HCT116 (cell line): ENCODE data around the gene TET2. TPM values are rescaled to one million over a fixed set of nuclear protein-coding genes. Genes with fewer than 3 reads are reported as not detected.

Experiments used
- ATAC-seq: fragments of 200-7000 bp; cut with Tn5 transposase; 2 replicates; pipeline ENCODE4 v1.9.1; 2020; ENCODE audit warnings: mild to moderate bottlenecking, moderate library complexity
- BruUV-seq: library from RNA; stranded (reverse); fragments of 400-500 nt; replicated peaks from 2 replicates; lab custom pipeline; 2021; lab: Mats Ljungman, UMichigan
- CTCF ChIA-PET: fragments of 300-600 bp; sonication (Branson Sonifier 250); formaldehyde crosslinking; loops from one replicate; lab custom pipeline; 2021; ENCODE audit warnings: antibody characterized with exemption; lab: Charles Lee
- POLR2A ChIA-PET: fragments of 300-600, 350-600 bp; sonication (Branson Sonifier 250); formaldehyde crosslinking; loops from one replicate; lab custom pipeline; 2021; ENCODE audit warnings: antibody characterized with exemption; lab: Charles Lee
- RAD21 ChIA-PET, 2 experiments: fragments of 300-600 bp; sonication (Branson Sonifier 250); formaldehyde crosslinking; loops; one replicate each; lab custom pipeline; 2023; ENCODE audit warnings: low total read pairs in 2 of 2; ENCODE audit not compliant: uncharacterized antibody in 2 of 2, unreplicated experiment in 2 of 2, low non-redundant PET in 1 of 2; lab: Charles Lee
- DNase-seq: peaks from one replicate; pipeline ENCODE4 v3.0.0-alpha.2; 2010; ENCODE audit warnings: low read depth, low spot score
- H2AFZ ChIP-seq: fragments of 200-600 bp; shearing (Covaris generic), sonication (generic); 2 replicates; pipeline ENCODE4 v1.6.1; 2017; ENCODE audit warnings: low read depth, mixed run types, mixed read lengths, antibody characterized with exemption, low read length; ENCODE audit not compliant: poor library complexity, severe bottlenecking
- H3K27ac ChIP-seq: 2 replicates; pipeline ENCODE4 v1.5.1; 2012; ENCODE audit warnings: low read depth, low read length
- H3K27me3 ChIP-seq: fragments of 200-600 bp; sonication (generic); 2 replicates; pipeline ENCODE4 v1.6.1; 2016; ENCODE audit warnings: mixed run types, low read length, mixed read lengths; ENCODE audit not compliant: insufficient read depth
- H3K36me3 ChIP-seq, 2 experiments: fragments of 200-500 bp in 1 of 2; fragments of 200-600 bp in 1 of 2; sonication (Bioruptor generic) in 1 of 2; sonication (generic) in 1 of 2; 2 replicates each; pipeline versions ENCODE4 v1.5.1 to v1.6.1; 2014 to 2016; ENCODE audit warnings: low read length in 2 of 2, inconsistent platforms in 1 of 2, mixed read lengths in 1 of 2, mixed run types in 1 of 2; ENCODE audit not compliant: insufficient read depth in 2 of 2, control insufficient read depth in 1 of 2
- H3K4me1 ChIP-seq, 2 experiments: fragments of 200-600 bp in 1 of 2; sonication (generic) in 1 of 2; 2 replicates each; pipeline versions ENCODE4 v1.5.1 to v1.6.1; 2012 to 2017; ENCODE audit warnings: low read length in 2 of 2, inconsistent platforms in 1 of 2, mild to moderate bottlenecking in 1 of 2, mixed read lengths in 1 of 2, mixed run types in 1 of 2, moderate library complexity in 1 of 2; ENCODE audit not compliant: insufficient read depth in 2 of 2, control insufficient read depth in 1 of 2
- H3K4me2 ChIP-seq: fragments of 200-600 bp; sonication (generic); 2 replicates; pipeline ENCODE4 v1.6.1; 2017; ENCODE audit warnings: mixed run types, low read length, mixed read lengths
- H3K4me3 ChIP-seq, 2 experiments: fragments of 200-600 bp in 1 of 2; sonication (generic) in 1 of 2; replicated peaks in 1 of 2; 2 replicates each; pipeline ENCODE4 v1.5.1; 2011 to 2016; ENCODE audit warnings: low read length in 2 of 2, control low read depth in 1 of 2, low read depth in 1 of 2, mild to moderate bottlenecking in 1 of 2, mixed read lengths in 1 of 2, mixed run types in 1 of 2
- H3K79me2 ChIP-seq: fragments of 200-600 bp; sonication (generic); 2 replicates; pipeline ENCODE4 v1.6.1; 2017; ENCODE audit warnings: mild to moderate bottlenecking, mixed run types, low read length, moderate library complexity, mixed read lengths; ENCODE audit not compliant: insufficient read depth
- H3K9ac ChIP-seq: fragments of 200-600 bp; sonication (generic); 2 replicates; pipeline ENCODE4 v1.6.1; 2016; ENCODE audit warnings: low read length, mixed read lengths
- H3K9me2 ChIP-seq: fragments of 200-600 bp; sonication (generic), shearing (Covaris generic); 2 replicates; pipeline ENCODE4 v1.6.1; 2017; ENCODE audit warnings: mixed run types, mild to moderate bottlenecking, moderate library complexity; ENCODE audit not compliant: insufficient read depth
- H3K9me3 ChIP-seq, 2 experiments: fragments of 200-500 bp in 1 of 2; fragments of 200-600 bp in 1 of 2; sonication (Bioruptor generic) in 1 of 2; sonication (generic) in 1 of 2; 2 replicates each; pipeline ENCODE4 v1.6.1; 2014 to 2017; ENCODE audit warnings: low read length in 2 of 2, mixed read lengths in 2 of 2, inconsistent platforms in 1 of 2, low read depth in 1 of 2, mild to moderate bottlenecking in 1 of 2, mixed run types in 1 of 2, moderate library complexity in 1 of 2; ENCODE audit not compliant: control insufficient read depth in 1 of 2, insufficient read depth in 1 of 2
- H4K20me1 ChIP-seq: fragments of 200-600 bp; sonication (generic), shearing (Covaris generic); 2 replicates; pipeline ENCODE4 v1.6.1; 2017; ENCODE audit warnings: mixed run types, mild to moderate bottlenecking, moderate library complexity; ENCODE audit not compliant: insufficient read depth
- CEBPB ChIP-seq: IDR thresholded peaks from 2 replicates; pipeline ENCODE4 v1.6.1; 2012; ENCODE audit warnings: low read depth
- POLR2A ChIP-seq: IDR thresholded peaks from 2 replicates; pipeline ENCODE4 v1.7.0; 2011; ENCODE audit warnings: borderline replicate concordance; ENCODE audit not compliant: insufficient read depth, insufficient read length; ENCODE audit errors: extremely low read depth
- SP1 ChIP-seq: IDR thresholded peaks from 2 replicates; pipeline ENCODE4 v1.6.1; 2012; ENCODE audit warnings: low read depth
- TCF7L2 ChIP-seq: IDR thresholded peaks from 2 replicates; pipeline ENCODE4 v1.7.0; 2011; ENCODE audit warnings: borderline replicate concordance, inconsistent platforms; ENCODE audit not compliant: insufficient read depth, insufficient read length; ENCODE audit errors: extremely low read depth
- ZFX ChIP-seq: fragments of 450-650 bp; IDR thresholded peaks from 2 replicates; pipeline ENCODE4 v1.6.1; 2017
- ZNF274 ChIP-seq: fragments of 200-500 bp; sonication (Bioruptor generic); IDR thresholded peaks from 2 replicates; pipeline ENCODE4 v1.6.1; 2014; ENCODE audit warnings: mild to moderate bottlenecking, low read depth, low read length, inconsistent platforms
- intact Hi-C: fragments of 100-400 bp; cut with micrococcal nuclease; formaldehyde crosslinking; loops from 2 replicates; pipeline ENCODE4 v1.10.0; 2022
- total RNA-seq: library from RNA; stranded (reverse); gene quantifications from one replicate; pipeline ENCODE4 v1.2.1, GENCODE V29; 2021; ENCODE audit not compliant: unreplicated experiment
- TF ChIP-seq, protein P1 (sequence below): IDR thresholded peaks from 2 replicates; pipeline ENCODE4 v1.6.1; 2012
- TF ChIP-seq, protein P2 (sequence below), 3 experiments: fragments of 200-600 bp in 1 of 3; sonication (generic) in 1 of 3; IDR thresholded peaks in 2 of 3; conservative IDR thresholded peaks in 1 of 3; 2 replicates each; pipeline ENCODE4 v1.5.1; 2012 to 2017; ENCODE audit warnings: low read depth in 2 of 3, low read length in 2 of 3, antibody characterized with exemption in 1 of 3, borderline replicate concordance in 1 of 3, control low read depth in 1 of 3, mild to moderate bottlenecking in 1 of 3, mixed read lengths in 1 of 3, mixed run types in 1 of 3, moderate library complexity in 1 of 3; ENCODE audit not compliant: insufficient read depth in 1 of 3
- TF ChIP-seq, protein P3 (sequence below): IDR thresholded peaks from 2 replicates; pipeline ENCODE4 v1.6.1; 2012; ENCODE audit warnings: low read depth

Gene TET2
- total RNA-seq, 1 experiment from 2014 or later = 9.7 TPM

DNA sequence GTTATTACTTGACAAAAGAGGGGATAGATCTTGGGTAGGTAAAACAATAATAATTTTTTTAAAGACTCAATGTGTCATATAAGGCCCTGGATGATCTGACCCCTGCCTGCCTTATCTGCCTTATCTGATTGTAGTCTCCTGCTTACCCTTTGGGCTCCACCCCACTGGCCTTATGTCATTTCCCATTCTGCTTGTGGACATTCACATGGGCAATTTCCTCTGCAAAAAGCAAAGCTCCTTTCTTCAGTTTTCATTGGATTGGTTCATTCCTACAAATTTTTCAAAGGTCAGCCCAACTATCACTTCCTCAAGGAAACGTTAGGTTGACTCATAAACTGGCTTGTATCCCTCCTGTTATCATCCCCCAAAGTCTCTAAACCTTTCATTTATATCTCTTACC is 15.7 kb upstream of the TET2 start:
- RAD21 ChIA-PET = no interaction called here
- TF ChIP-seq, protein P1, sequence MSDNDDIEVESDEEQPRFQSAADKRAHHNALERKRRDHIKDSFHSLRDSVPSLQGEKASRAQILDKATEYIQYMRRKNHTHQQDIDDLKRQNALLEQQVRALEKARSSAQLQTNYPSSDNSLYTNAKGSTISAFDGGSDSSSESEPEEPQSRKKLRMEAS = no peak
- TF ChIP-seq ZNF274 (no peak), ZFX (no peak), POLR2A (no peak)
- TF ChIP-seq, protein P2, sequence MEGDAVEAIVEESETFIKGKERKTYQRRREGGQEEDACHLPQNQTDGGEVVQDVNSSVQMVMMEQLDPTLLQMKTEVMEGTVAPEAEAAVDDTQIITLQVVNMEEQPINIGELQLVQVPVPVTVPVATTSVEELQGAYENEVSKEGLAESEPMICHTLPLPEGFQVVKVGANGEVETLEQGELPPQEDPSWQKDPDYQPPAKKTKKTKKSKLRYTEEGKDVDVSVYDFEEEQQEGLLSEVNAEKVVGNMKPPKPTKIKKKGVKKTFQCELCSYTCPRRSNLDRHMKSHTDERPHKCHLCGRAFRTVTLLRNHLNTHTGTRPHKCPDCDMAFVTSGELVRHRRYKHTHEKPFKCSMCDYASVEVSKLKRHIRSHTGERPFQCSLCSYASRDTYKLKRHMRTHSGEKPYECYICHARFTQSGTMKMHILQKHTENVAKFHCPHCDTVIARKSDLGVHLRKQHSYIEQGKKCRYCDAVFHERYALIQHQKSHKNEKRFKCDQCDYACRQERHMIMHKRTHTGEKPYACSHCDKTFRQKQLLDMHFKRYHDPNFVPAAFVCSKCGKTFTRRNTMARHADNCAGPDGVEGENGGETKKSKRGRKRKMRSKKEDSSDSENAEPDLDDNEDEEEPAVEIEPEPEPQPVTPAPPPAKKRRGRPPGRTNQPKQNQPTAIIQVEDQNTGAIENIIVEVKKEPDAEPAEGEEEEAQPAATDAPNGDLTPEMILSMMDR (IDR thresholded peaks at IDR 0.05 in 2 of 3, conservative IDR thresholded peaks at IDR 0.05 in 1 of 3; ENCODE audit: borderline replicate concordance in 1 of 3, insufficient read depth in 1 of 3, low read depth in 2 of 3, low read length in 2 of 3) = no peak
- TF ChIP-seq, all 23 proteins: peak for 0
- H2AFZ ChIP-seq = no peak overlapping the region
- BruUV-seq = no TSS peak
- H3K9ac ChIP-seq = no peak overlapping the region
- H3K4me1 ChIP-seq = no peaks in the 10 kb centered on the region
- H3K36me3 ChIP-seq = no peaks in the 10 kb centered on the region
- H3K27me3 ChIP-seq = no peaks in the 10 kb centered on the region
- ChIA-PET CTCF (interaction anchor here (2.0 kb wide), 1 partner anchor 10 kb away, joined by 5 read pairs; no protein-coding TSS in a partner anchor), POLR2A (no interaction called here)
- no peak overlapping the region for H3K27ac ChIP-seq
- no peak overlapping the region for H3K4me2 ChIP-seq
- H3K9me3 ChIP-seq = no peaks in the 10 kb centered on the region
- DNase-seq = no peak
- intact Hi-C loops = no loop called here
- H3K9me2 ChIP-seq = no peaks in the 10 kb centered on the region
- H4K20me1 ChIP-seq = no peaks in the 10 kb centered on the region
- no peak for ATAC-seq
- no peaks in the 10 kb centered on the region for H3K79me2 ChIP-seq
- no peak overlapping the region for H3K4me3 ChIP-seq

DNA sequence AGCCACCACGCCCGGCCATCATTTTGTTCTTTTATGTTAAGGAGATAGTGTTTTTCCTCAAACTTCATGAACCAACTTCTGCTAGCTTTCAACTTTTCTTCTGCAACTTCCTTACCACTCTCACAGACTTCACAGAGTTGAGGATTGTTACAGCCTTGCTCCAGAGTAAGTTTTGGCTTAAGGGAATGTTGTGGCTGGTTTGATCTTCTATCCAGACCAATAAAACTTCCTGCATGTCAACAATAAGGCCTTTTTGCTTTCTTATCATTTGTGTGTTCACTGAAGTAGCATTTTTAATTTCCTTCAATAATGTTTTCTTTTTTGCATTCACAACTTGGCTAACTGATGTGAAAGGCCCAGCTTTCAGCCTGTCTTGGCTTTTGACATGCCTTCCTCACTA is 12.7 kb upstream of the TET2 start:
- Histone ChIP-seq H3K9ac (no peak overlapping the region), H3K36me3 (no peaks in the 10 kb centered on the region), H2AFZ (no peak overlapping the region), H3K79me2 (no peaks in the 10 kb centered on the region), H3K9me3 (no peaks in the 10 kb centered on the region), H3K4me2 (no peak overlapping the region), H4K20me1 (no peaks in the 10 kb centered on the region), H3K27me3 (no peaks in the 10 kb centered on the region), H3K27ac (no peak overlapping the region), H3K9me2 (no peaks in the 10 kb centered on the region), H3K4me1 (no peaks in the 10 kb centered on the region), H3K4me3 (no peak overlapping the region)
- TF ChIP-seq CEBPB (no peak), SP1 (no peak), ZNF274 (no peak), TCF7L2 (no peak)
- TF ChIP-seq, protein P3, sequence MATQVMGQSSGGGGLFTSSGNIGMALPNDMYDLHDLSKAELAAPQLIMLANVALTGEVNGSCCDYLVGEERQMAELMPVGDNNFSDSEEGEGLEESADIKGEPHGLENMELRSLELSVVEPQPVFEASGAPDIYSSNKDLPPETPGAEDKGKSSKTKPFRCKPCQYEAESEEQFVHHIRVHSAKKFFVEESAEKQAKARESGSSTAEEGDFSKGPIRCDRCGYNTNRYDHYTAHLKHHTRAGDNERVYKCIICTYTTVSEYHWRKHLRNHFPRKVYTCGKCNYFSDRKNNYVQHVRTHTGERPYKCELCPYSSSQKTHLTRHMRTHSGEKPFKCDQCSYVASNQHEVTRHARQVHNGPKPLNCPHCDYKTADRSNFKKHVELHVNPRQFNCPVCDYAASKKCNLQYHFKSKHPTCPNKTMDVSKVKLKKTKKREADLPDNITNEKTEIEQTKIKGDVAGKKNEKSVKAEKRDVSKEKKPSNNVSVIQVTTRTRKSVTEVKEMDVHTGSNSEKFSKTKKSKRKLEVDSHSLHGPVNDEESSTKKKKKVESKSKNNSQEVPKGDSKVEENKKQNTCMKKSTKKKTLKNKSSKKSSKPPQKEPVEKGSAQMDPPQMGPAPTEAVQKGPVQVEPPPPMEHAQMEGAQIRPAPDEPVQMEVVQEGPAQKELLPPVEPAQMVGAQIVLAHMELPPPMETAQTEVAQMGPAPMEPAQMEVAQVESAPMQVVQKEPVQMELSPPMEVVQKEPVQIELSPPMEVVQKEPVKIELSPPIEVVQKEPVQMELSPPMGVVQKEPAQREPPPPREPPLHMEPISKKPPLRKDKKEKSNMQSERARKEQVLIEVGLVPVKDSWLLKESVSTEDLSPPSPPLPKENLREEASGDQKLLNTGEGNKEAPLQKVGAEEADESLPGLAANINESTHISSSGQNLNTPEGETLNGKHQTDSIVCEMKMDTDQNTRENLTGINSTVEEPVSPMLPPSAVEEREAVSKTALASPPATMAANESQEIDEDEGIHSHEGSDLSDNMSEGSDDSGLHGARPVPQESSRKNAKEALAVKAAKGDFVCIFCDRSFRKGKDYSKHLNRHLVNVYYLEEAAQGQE = no peak
- BruUV-seq = no TSS peak
- no peak for ATAC-seq
- intact Hi-C loops = no loop called here
- CTCF ChIA-PET = no interaction called here
- RAD21 ChIA-PET = no interaction called here
- POLR2A ChIA-PET = interaction anchor here (1.2 kb wide), 1 partner anchor 340 kb away, joined by 3 read pairs; the partner anchor contains the start of gene PPA2
- no peak for DNase-seq
